Stimulated activated memory B cell treated with anti-CD40 and anti-IgM and Interleukin-4, amounts not matched to agents 10 μg/mL and 1 μg/mL and 100 μg/mL, for 72 hours (primary cell): Measurements from ENCODE around the gene ADNP2.
"Not testable (repeated sequence)": the region's sequence is repeated elsewhere in the genome, so short reads cannot be mapped to it uniquely, and the experiment has no call there.

Source experiments
- ATAC-seq: fragments of 150-1000 bp; cut with Tn5 transposase; 2 replicates; pipeline ENCODE4 v1.10.0; 2021
- H3K27ac Mint-ChIP-seq: one replicate; pipeline ENCODE4 v1.8.0; 2022; ENCODE audit warnings: mild to moderate bottlenecking, mixed read lengths
- H3K27me3 Mint-ChIP-seq: one replicate; pipeline ENCODE4 v1.8.0; 2022; ENCODE audit warnings: mixed read lengths
- H3K36me3 Mint-ChIP-seq: one replicate; pipeline ENCODE4 v1.8.0; 2022; ENCODE audit warnings: mixed read lengths
- H3K4me1 Mint-ChIP-seq: one replicate; pipeline ENCODE4 v1.8.0; 2022; ENCODE audit warnings: mixed read lengths
- H3K4me3 Mint-ChIP-seq: one replicate; pipeline ENCODE4 v1.8.0; 2022; ENCODE audit warnings: mild to moderate bottlenecking, moderate library complexity, mixed read lengths
- H3K9me3 Mint-ChIP-seq: one replicate; pipeline ENCODE4 v1.8.0; 2022; ENCODE audit warnings: mixed read lengths

ADNP2 gene

DNA sequence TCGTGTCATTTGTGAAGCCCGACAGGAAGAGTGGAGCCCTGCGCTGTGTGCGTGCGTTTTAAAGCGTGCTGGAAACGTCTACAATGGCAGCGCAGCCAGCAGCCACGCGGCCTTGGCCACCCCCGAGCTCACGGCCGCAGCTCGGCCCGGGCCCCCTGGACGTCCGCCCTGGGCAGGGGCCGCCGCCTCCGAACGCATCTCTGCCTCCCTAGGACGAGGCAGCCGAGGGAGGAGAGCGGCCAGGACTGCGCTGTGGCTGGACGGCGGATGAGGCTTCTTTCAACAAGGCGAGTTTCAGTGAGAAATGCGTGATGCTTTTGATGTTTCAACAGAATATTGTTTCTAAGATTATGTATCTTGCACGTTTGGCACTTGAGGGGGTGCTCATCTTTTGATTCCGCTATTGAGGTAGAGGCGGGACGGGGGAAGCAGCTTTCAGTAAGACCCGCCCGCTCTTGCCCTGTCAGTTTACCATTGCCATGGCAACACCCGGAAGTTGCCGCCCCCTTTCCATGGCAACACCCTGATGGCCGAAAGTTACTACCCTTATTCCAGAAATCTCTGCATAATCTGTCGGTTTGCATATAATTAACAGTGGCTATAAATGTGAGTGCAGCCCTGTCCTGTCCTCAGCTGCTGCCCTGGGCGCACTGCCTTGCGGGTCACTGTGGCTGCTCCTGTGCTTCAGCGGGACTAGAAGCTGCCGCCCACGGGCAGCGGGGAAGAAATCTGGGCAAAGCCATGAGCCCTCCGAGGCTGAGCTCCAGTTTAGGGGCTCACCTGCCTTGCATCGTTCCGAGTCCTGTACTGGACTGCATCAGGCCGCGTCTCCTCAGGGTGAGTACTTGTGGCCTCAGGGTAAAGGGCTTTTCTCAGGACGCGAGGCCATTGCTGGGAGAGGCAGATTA is 38.6 kb downstream of the ADNP2 start:
- peak overlapping the region; percentile 59 for H3K27ac Mint-ChIP-seq
- no peaks in the 10 kb centered on the region for H3K36me3 Mint-ChIP-seq
- H3K4me3 Mint-ChIP-seq, result peak overlapping the region; percentile 88
- no peaks in the 10 kb centered on the region for H3K4me1 Mint-ChIP-seq
- no peaks in the 10 kb centered on the region for H3K27me3 Mint-ChIP-seq
- no peaks in the 10 kb centered on the region for H3K9me3 Mint-ChIP-seq
- peak; percentile 93 for ATAC-seq

- no peaks in the 10 kb centered on the region for H3K9me3 Mint-ChIP-seq
- ATAC-seq, result no peak
- no peaks in the 10 kb centered on the region for H3K27me3 Mint-ChIP-seq
- H3K36me3 Mint-ChIP-seq, result no peaks in the 10 kb centered on the region
- H3K27ac Mint-ChIP-seq, result peak overlapping the region; percentile 59
- H3K4me3 Mint-ChIP-seq, result peak overlapping the region; percentile 88
- no peaks in the 10 kb centered on the region for H3K4me1 Mint-ChIP-seq
Observed at GRCh38 chr18:80148326-80149199, 39.5 kb downstream of the ADNP2 start.

DNA sequence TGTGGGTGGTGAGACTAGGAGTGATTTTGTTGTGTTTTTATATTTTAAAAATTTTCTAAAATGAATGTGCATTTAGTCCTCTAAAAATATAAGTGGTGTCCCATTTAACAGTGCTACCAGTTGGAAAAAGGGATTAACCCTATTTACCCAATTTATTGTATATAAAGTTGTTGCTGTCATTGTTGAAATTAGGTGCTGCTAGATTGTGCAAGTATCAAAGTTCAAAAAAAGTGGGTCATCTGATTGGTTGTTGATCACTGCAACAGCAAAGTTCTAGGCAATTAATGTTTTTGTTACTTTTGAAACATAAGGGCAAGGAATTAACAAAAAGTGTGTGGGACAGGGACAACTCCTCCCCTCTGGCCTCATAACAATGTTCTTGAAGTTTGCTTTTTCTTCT is 40.6 kb downstream of the ADNP2 start:
- Mint-ChIP-seq H3K9me3 (no peaks in the 10 kb centered on the region), H3K4me1 (peaks cover 9% of the 10 kb centered on the region), H3K27me3 (no peaks in the 10 kb centered on the region), H3K36me3 (no peaks in the 10 kb centered on the region), H3K4me3 (no peak overlapping the region), H3K27ac (no peak overlapping the region)
- ATAC-seq, result no peak

DNA sequence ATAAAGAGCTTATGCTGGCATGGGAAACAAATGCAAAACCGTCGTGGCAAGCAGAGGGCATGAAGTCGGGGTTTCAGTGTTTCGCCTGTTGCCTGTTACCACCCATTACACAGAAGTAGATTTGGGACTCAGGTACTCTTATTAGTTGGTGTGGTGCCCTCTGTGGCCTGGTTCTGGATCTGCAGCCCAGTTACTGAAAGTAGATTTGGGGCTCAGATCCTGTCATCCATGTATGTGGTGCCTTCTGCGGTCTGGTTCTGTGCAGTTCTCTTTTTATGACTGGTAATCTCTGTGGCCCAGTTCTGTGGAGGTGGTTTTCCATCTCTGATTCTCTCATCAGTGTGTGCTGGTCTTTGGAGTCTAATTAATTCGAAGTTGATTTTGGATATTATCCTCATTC is 45.2 kb downstream of the ADNP2 start:
- Mint-ChIP-seq H3K4me1 (peaks cover 9% of the 10 kb centered on the region), H3K36me3 (no peaks in the 10 kb centered on the region), H3K9me3 (no peaks in the 10 kb centered on the region), H3K27ac (no peak overlapping the region), H3K4me3 (no peak overlapping the region), H3K27me3 (no peaks in the 10 kb centered on the region)
- ATAC-seq, result peak; percentile 86

DNA sequence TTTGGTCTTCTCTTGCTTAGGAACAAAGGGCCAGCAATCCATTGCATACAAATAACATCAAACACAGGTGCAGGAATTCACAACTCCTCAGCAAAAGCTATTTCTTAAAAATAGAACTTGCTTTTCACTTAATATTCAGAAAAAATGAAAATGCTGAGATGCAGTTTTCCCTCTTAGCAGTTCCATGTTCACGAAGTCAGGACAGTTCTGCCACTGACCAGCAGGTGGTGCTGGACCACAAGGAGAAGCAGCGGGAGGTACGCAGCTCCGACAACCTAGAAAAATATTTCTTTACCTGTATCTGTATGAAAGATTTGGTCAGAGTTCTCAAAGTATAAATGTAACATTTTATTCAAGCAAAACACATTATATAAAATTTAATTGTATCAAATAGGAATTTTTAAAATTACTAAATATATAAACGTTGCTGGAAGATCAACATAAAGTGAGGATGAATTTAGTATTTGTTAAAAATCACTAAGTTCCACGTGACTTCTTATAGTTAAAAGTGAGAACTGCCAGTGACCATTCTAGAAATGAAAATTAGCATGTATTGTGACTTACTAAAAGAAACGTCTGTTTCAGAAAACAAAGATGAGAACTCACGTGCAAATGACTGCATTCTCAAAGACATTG is 48.8 kb downstream of the ADNP2 start:
- H3K4me3 Mint-ChIP-seq, result no peak overlapping the region
- H3K27me3 Mint-ChIP-seq, result no peaks in the 10 kb centered on the region
- H3K9me3 Mint-ChIP-seq, result peaks cover 3% of the 10 kb centered on the region
- H3K27ac Mint-ChIP-seq, result no peak overlapping the region
- ATAC-seq, result peak; percentile 63
- H3K36me3 Mint-ChIP-seq, result peaks cover 6% of the 10 kb centered on the region
- peaks cover 9% of the 10 kb centered on the region for H3K4me1 Mint-ChIP-seq

DNA sequence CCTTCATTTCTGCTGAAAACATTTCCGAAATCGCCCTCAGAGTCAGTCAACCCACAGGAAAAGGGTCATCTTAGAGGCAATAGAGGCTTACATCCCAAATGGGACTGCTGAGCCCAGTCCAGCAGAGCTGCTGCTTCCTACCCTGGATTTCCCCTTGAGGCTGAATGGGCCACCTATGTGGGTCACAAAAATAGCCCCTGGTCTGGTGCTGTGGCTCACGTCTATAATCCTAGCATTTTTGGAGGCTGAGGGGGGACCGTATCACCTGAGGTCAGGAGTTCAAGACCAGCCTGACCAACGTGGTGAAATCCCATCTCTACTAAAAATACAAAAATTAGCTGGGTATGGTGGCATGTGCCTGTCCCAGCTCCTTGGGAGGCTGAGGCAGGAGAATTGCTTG is 49.3 kb downstream of the ADNP2 start:
- peaks cover 3% of the 10 kb centered on the region for H3K9me3 Mint-ChIP-seq
- H3K36me3 Mint-ChIP-seq, result peaks cover 6% of the 10 kb centered on the region
- H3K27ac Mint-ChIP-seq, result no peak overlapping the region
- no peaks in the 10 kb centered on the region for H3K27me3 Mint-ChIP-seq
- no peak overlapping the region for H3K4me3 Mint-ChIP-seq
- ATAC-seq, result no peak
- peaks cover 9% of the 10 kb centered on the region for H3K4me1 Mint-ChIP-seq

GRCh38 chr18:80159713-80160636 is 50.9 kb downstream of the ADNP2 start:
- ATAC-seq, result peak; percentile 16
- no peaks in the 10 kb centered on the region for H3K27me3 Mint-ChIP-seq
- peaks cover 6% of the 10 kb centered on the region for H3K36me3 Mint-ChIP-seq
- H3K4me1 Mint-ChIP-seq, result no peaks in the 10 kb centered on the region
- H3K27ac Mint-ChIP-seq, result no peak overlapping the region
- no peak overlapping the region for H3K4me3 Mint-ChIP-seq
- peaks cover 11% of the 10 kb centered on the region for H3K9me3 Mint-ChIP-seq

- H3K27ac Mint-ChIP-seq, result no peak overlapping the region
- no peaks in the 10 kb centered on the region for H3K27me3 Mint-ChIP-seq
- H3K4me3 Mint-ChIP-seq, result no peak overlapping the region
- ATAC-seq, result no peak
- peaks cover 17% of the 10 kb centered on the region for H3K9me3 Mint-ChIP-seq
- no peaks in the 10 kb centered on the region for H3K4me1 Mint-ChIP-seq
- peaks cover 6% of the 10 kb centered on the region for H3K36me3 Mint-ChIP-seq
Observed at GRCh38 chr18:80161781-80162417, 52.8 kb downstream of the ADNP2 start.

- Mint-ChIP-seq H3K36me3 (peaks cover 6% of the 10 kb centered on the region), H3K9me3 (peaks cover 17% of the 10 kb centered on the region), H3K27ac (no peak overlapping the region), H3K4me1 (no peaks in the 10 kb centered on the region), H3K4me3 (no peak overlapping the region), H3K27me3 (peaks cover 8% of the 10 kb centered on the region)
- ATAC-seq, result no peak
Observed at GRCh38 chr18:80163183-80163582, 54.1 kb downstream of the ADNP2 start.

DNA sequence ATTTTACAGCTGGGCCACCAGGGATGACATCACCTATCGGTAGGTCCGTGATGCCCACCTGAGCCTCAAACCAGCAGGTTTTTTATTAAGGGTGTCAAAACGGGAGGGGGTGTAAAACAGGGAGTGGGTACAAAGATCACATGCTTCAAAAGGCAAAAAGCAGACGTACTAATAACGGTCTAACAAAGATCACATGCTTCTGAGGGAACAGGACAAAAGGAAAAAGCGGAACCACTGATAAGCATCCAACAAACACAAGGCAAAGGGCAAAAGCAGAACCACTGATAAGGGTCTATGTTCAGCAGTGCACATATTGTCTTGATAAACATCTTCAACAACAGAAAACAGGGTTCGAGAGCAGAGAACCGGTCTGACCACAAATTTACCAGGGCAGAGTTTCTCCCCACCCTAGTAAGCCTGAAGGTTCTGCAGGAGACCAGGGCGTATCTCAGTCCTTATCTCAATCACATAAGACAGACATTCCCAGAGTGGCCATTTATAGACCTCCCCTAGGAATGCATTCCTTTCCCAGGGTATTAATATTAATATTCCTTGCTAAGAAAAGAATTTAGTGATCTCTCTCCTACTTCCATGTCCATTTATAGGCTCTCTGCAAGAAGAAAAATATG is 55.8 kb downstream of the ADNP2 start:
- not testable (repeated sequence) for ATAC-seq, H3K27ac Mint-ChIP-seq, H3K4me1 Mint-ChIP-seq, H3K36me3 Mint-ChIP-seq, H3K4me3 Mint-ChIP-seq
- H3K27me3 Mint-ChIP-seq, result peaks cover 17% of the 10 kb centered on the region
- peaks cover 17% of the 10 kb centered on the region for H3K9me3 Mint-ChIP-seq

GRCh38 chr18:80166240-80166639 is 57.2 kb downstream of the ADNP2 start:
- H3K4me1 Mint-ChIP-seq, result peaks cover 2% of the 10 kb centered on the region
- peaks cover 6% of the 10 kb centered on the region for H3K36me3 Mint-ChIP-seq
- ATAC-seq, result no peak
- no peak overlapping the region for H3K4me3 Mint-ChIP-seq
- H3K27ac Mint-ChIP-seq, result no peak overlapping the region
- peaks cover 17% of the 10 kb centered on the region for H3K9me3 Mint-ChIP-seq
- H3K27me3 Mint-ChIP-seq, result peaks cover 31% of the 10 kb centered on the region

GRCh38 chr18:80166725-80167124 is 57.7 kb downstream of the ADNP2 start:
- H3K4me3 Mint-ChIP-seq, result no peak overlapping the region
- peaks cover 36% of the 10 kb centered on the region for H3K27me3 Mint-ChIP-seq
- H3K36me3 Mint-ChIP-seq, result peaks cover 6% of the 10 kb centered on the region
- ATAC-seq, result no peak
- peaks cover 7% of the 10 kb centered on the region for H3K4me1 Mint-ChIP-seq
- H3K9me3 Mint-ChIP-seq, result peaks cover 17% of the 10 kb centered on the region
- no peak overlapping the region for H3K27ac Mint-ChIP-seq

- Mint-ChIP-seq H3K4me1 (peaks cover 8% of the 10 kb centered on the region), H3K36me3 (peaks cover 4% of the 10 kb centered on the region), H3K27ac (no peak overlapping the region), H3K27me3 (peaks cover 40% of the 10 kb centered on the region), H3K9me3 (peaks cover 17% of the 10 kb centered on the region), H3K4me3 (no peak overlapping the region)
- ATAC-seq, result no peak
Observed at GRCh38 chr18:80167331-80167730, 58.3 kb downstream of the ADNP2 start.

DNA sequence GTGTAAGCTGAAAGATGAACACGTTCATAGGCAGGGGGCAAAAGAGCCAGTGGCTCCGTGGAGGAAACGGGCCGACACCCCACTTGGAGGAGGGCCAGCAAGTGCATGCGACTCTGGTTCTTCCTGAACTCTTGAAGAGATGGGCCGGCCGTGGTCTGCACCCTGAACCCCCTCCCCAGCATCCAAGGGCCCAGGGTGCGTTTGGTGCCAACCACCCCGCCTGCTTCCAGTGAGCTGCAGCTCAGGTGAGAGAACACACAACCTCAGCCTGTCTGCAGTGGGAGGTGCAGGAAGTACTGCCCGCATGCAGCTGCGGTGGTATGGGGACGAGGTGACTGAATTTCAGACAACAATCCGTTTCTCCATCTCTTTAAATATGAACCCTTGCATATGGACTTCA is 58.9 kb downstream of the ADNP2 start:
- peak; percentile 8 for ATAC-seq
- Mint-ChIP-seq H3K9me3 (peaks cover 14% of the 10 kb centered on the region), H3K4me1 (peaks cover 8% of the 10 kb centered on the region), H3K36me3 (no peaks in the 10 kb centered on the region), H3K27ac (no peak overlapping the region), H3K4me3 (no peak overlapping the region), H3K27me3 (peaks cover 40% of the 10 kb centered on the region)
